Esophagus muscularis mucosa (tissue), 4 donors: Measurements from ENCODE around the gene FAM199X. TPM values are rescaled to one million over a fixed set of nuclear protein-coding genes. Genes with fewer than 3 reads are reported as not detected.
A peak's percentile ranks its signal among the peaks of the same experiment; 100 is the strongest.
"Not testable (repeated sequence)": the region's sequence is repeated elsewhere in the genome, so short reads cannot be mapped to it uniquely, and the experiment has no call there.

Experiments used
- DNase-seq: peaks from one replicate; pipeline ENCODE4 v3.0.0-alpha.2; 2017; ENCODE audit errors: extremely low spot score
- H3K27ac ChIP-seq, 4 donors: fragments of 200-600 bp; sonication (generic); replicated peaks in 1 of 4; 1 replicate in 3 of 4; 2 replicates in 1 of 4; pipeline ENCODE4 v1.5.1; 2016 to 2019; ENCODE audit warnings: mild to moderate bottlenecking in 1 of 4
- H3K27me3 ChIP-seq, 4 donors: fragments of 200-600 bp; sonication (generic); one replicate each; pipeline versions ENCODE4 v1.5.1 to v1.6.0; 2016 to 2019
- H3K36me3 ChIP-seq, 4 donors: fragments of 200-600 bp; sonication (generic); one replicate each; pipeline ENCODE4 v1.5.1; 2016 to 2019
- H3K4me1 ChIP-seq, 4 donors: fragments of 200-600 bp; sonication (generic); one replicate each; pipeline ENCODE4 v1.5.1; 2016 to 2019
- H3K4me3 ChIP-seq, 4 donors: fragments of 200-600 bp; sonication (generic); 1 replicate in 2 of 4; 2 replicates in 2 of 4; pipeline ENCODE4 v1.5.1; 2016 to 2019; ENCODE audit warnings: mild to moderate bottlenecking in 4 of 4, moderate library complexity in 1 of 4
- H3K9me3 ChIP-seq, 4 donors: fragments of 200-600 bp; sonication (generic); 1 replicate in 3 of 4; 2 replicates in 1 of 4; pipeline ENCODE4 v1.5.1; 2016 to 2019
- EP300 ChIP-seq: sonication (generic); formaldehyde crosslinking; IDR thresholded peaks from one replicate; pipeline ENCODE4 v1.6.1; 2017; ENCODE audit warnings: antibody characterized with exemption
- POLR2A ChIP-seq: fragments of 450-650 bp; IDR thresholded peaks from one replicate; pipeline ENCODE4 v1.6.1; 2017; ENCODE audit warnings: antibody characterized with exemption, moderate library complexity, mild to moderate bottlenecking, low read depth
- POLR2AphosphoS5 ChIP-seq, 2 donors: sonication (generic); formaldehyde crosslinking; IDR thresholded peaks; one replicate each; pipeline ENCODE4 v1.6.1; 2017; ENCODE audit warnings: antibody characterized with exemption in 2 of 2
- WGBS: methylation state at CpG from one replicate; pipeline ENCODE4 v1.1.5; 2018; 5-methylcytosine and 5-hydroxymethylcytosine counted together
- intact Hi-C: fragments of 100-400 bp; cut with DNase I; formaldehyde crosslinking; loops from one replicate; pipeline ENCODE4 v1.15.1; 2023
- total RNA-seq, 4 donors: library from RNA; depleted of rRNA; stranded (reverse); fragments of >200 nt; gene quantifications; one replicate each; pipeline versions ENCODE4 v1.1.0 to v1.2.1, GENCODE V29; 2016
- TF ChIP-seq, protein P1 (sequence below), 3 experiments: fragments of 200-600 bp in 2 of 3; fragments of 450-650 bp in 1 of 3; sonication (generic) in 2 of 3; IDR thresholded peaks; one replicate each; pipeline ENCODE4 v1.5.1; 2017 to 2019; ENCODE audit warnings: antibody characterized with exemption in 3 of 3, mild to moderate bottlenecking in 2 of 3, moderate library complexity in 1 of 3

Gene FAM199X
- total RNA-seq, 4 donors from 2014 or later: 19.9 to 25.6 (median 21.0) TPM

DNA sequence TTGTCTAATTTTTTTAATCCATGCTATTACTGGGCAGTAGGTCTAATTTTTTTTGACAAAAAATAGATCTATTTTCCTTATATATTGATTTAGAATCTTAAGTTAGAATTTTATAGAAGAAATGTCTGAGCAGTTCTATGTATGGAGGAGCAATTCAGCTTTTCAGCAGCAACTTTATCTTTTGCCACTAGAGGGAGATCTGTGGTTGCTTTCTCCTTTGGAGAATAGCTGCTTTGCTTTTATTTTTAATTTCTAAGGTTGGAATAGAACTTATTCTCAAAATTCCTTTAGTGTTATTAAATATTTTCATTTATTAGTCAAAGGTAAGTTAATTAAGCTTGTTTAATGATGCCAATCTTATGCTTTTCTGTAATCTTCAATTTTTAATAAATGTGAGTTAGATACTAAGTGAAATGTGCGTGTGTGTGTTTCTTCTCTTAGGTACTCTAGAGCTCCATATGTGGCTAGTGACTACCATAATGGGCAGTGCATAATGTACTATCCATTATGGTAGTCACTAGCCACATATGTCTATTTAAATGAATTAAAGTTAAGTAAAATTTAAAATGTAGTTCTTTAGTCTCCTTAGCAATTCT, 29.3 kb downstream of the FAM199X start:
- H3K36me3 ChIP-seq: peaks cover 0 to 32% (median 3%) of the 10 kb centered on the region in 4 donors
- H3K9me3 ChIP-seq: no peaks in the 10 kb centered on the region
- H3K4me3 ChIP-seq: no peak overlapping the region
- TF ChIP-seq POLR2AphosphoS5 (IDR thresholded peaks at IDR 0.05): no peak
- TF ChIP-seq, protein P1, sequence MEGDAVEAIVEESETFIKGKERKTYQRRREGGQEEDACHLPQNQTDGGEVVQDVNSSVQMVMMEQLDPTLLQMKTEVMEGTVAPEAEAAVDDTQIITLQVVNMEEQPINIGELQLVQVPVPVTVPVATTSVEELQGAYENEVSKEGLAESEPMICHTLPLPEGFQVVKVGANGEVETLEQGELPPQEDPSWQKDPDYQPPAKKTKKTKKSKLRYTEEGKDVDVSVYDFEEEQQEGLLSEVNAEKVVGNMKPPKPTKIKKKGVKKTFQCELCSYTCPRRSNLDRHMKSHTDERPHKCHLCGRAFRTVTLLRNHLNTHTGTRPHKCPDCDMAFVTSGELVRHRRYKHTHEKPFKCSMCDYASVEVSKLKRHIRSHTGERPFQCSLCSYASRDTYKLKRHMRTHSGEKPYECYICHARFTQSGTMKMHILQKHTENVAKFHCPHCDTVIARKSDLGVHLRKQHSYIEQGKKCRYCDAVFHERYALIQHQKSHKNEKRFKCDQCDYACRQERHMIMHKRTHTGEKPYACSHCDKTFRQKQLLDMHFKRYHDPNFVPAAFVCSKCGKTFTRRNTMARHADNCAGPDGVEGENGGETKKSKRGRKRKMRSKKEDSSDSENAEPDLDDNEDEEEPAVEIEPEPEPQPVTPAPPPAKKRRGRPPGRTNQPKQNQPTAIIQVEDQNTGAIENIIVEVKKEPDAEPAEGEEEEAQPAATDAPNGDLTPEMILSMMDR (IDR thresholded peaks at IDR 0.05): peak; percentile 49 to 76 (median 66)
- intact Hi-C loops: no loop called here
- DNase-seq: no peak
- 89% methylated on average over 1 of the region's 1 CpG for WGBS
- no peaks in the 10 kb centered on the region for H3K27me3 ChIP-seq
- H3K27ac ChIP-seq: no peak overlapping the region
- no peaks in the 10 kb centered on the region for H3K4me1 ChIP-seq

DNA sequence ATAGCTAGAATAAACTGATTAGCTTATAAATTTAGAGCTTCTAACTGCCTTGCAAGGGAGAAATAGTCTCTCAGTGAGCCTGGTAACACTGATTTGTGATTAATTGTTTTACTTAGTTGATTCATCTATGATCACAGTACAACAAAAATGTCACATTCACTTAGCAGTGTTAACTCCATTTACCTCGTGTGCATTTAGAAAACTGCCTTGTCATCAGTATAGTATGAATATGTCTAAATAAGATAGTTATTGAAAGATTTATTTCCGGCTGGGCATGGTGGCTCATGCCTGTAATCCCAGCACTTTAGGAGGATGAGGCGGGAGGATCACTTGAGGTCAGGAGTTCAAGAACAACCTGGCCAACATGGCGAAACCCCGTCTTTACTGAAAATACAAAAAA, 39.3 kb downstream of the FAM199X start:
- H3K27me3 ChIP-seq: no peaks in the 10 kb centered on the region
- peaks cover 0 to 2% (median under 1%) of the 10 kb centered on the region in 4 donors for H3K36me3 ChIP-seq
- no peak for TF ChIP-seq POLR2A
- intact Hi-C loops: no loop called here
- no peaks in the 10 kb centered on the region for H3K4me1 ChIP-seq
- no peaks in the 10 kb centered on the region for H3K9me3 ChIP-seq
- no peak for DNase-seq
- no peak overlapping the region for H3K4me3 ChIP-seq
- 86% methylated on average over 5 of the region's 5 CpGs for WGBS
- no peak overlapping the region for H3K27ac ChIP-seq

DNA sequence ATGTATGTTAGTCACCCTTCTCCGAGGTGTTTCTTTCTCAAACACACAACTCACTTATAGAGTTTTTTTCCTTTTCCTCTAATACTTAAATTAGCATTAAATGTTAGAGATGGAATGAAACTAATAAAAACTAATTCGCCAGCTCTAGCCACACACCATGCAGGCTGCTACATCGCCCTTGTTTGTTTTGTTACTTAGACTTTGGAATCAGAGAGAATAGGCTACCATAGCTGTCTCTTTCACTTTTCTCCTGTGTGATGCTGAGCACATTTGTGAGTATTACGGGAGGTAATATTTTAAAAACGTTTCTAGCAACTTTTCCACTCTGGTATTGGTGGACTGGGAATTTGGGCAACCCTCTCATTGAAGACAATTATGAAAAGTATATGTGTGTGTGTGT, 44.9 kb downstream of the FAM199X start:
- no peaks in the 10 kb centered on the region for H3K4me1 ChIP-seq

DNA sequence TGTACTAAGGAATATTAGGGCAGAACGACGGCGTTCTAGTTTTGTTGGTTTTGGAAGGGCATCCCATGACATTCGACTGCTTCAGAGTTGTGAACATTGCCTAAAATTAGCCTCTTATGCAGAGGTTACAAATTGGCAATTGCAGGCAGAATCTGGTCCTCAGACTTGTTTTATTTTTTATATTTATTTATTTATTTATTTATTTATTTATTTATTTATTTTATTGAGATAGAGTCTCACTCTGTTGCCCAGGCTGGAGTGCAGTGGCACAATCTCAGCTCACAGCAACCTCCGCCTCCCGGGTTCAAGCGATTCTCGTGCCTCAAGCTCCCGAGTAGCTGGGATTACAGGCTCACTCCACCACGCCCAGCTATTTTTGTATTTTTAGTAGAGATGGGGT, 63.8 kb downstream of the FAM199X start:
- 83% methylated on average over 10 of the region's 10 CpGs for WGBS
- H3K9me3 ChIP-seq, H3K4me3 ChIP-seq, DNase-seq, H3K4me1 ChIP-seq, H3K36me3 ChIP-seq, intact Hi-C loops, H3K27ac ChIP-seq, H3K27me3 ChIP-seq: not testable (repeated sequence)

More for the DNA sequence above, 44.9 kb downstream of the FAM199X start:
- DNase-seq: no peak
- Histone ChIP-seq H3K36me3 (no peaks in the 10 kb centered on the region), H3K4me3 (no peak overlapping the region), H3K27me3 (no peaks in the 10 kb centered on the region), H3K9me3 (no peaks in the 10 kb centered on the region), H3K27ac (no peak overlapping the region)
- intact Hi-C loops: no loop called here
- WGBS: 63% methylated on average over 5 of the region's 5 CpGs
- TF ChIP-seq EP300: no peak
- no peak for TF ChIP-seq POLR2A
- no peak for TF ChIP-seq POLR2AphosphoS5 (IDR thresholded peaks at IDR 0.05)
- TF ChIP-seq, protein P1 (IDR thresholded peaks at IDR 0.05): no peak

Other genes starting within 250 kb of the FAM199X start
- gene TMSB15B, start 203.8 kb upstream of the FAM199X start, total RNA-seq: 10 to 100 TPM in 1 of 4 donors, 1 to 10 TPM in 3; 3.6 to 10.8 (median 5.1) TPM
- not detected for gene H2BW1, start 152.7 kb upstream of the FAM199X start, total RNA-seq
- not detected for gene H2BW2, start 126.5 kb upstream of the FAM199X start, total RNA-seq
- 1 to 10 TPM in 2 of 4 donors, under 1 TPM in 2; 0.83 to 2.1 (median 1.1) TPM for gene TMSB15C, start 90.2 kb upstream of the FAM199X start, total RNA-seq
- gene ZCCHC18, start 53.9 kb upstream of the FAM199X start, total RNA-seq: 10 to 100 TPM in 1 of 4 donors, 1 to 10 TPM in 3; 1.5 to 12.3 (median 3.7) TPM
- 10 to 100 TPM; 23.9 to 28.8 (median 24.8) TPM for gene SLC25A53, start 9.4 kb upstream of the FAM199X start, total RNA-seq
- not detected for gene ESX1, start 88.5 kb downstream of the FAM199X start, total RNA-seq